Kidney epithelial cell (primary cell): Measurements from ENCODE around the gene SLC22A14. TPM values are rescaled to one million over a fixed set of nuclear protein-coding genes. Genes with fewer than 3 reads are reported as not detected.

ENCODE experiments used
- DNase-seq: peaks from one replicate; pipeline ENCODE4 v3.0.0-alpha.2; 2010; ENCODE audit warnings: low read depth
- H3K27me3 ChIP-seq: 2 replicates; pipeline ENCODE4 v1.6.0; 2011; ENCODE audit warnings: low read length; ENCODE audit not compliant: control insufficient read depth, insufficient read depth
- H3K36me3 ChIP-seq: 2 replicates; pipeline ENCODE4 v1.5.1; 2011; ENCODE audit warnings: low read length; ENCODE audit not compliant: control insufficient read depth, insufficient read depth
- H3K4me3 ChIP-seq: 2 replicates; pipeline ENCODE4 v1.5.1; 2011; ENCODE audit warnings: low read depth, mild to moderate bottlenecking, control low read depth, low read length
- total RNA-seq: library from RNA; depleted of rRNA; stranded (reverse); fragments of >200 nt; gene quantifications from 2 replicates; pipeline ENCODE4 v1.2.3, GENCODE V29; 2015
- TF ChIP-seq, protein P1 (sequence below): IDR thresholded peaks from 2 replicates; pipeline ENCODE4 v1.5.1; 2011; ENCODE audit warnings: mild to moderate bottlenecking, moderate library complexity, low read length, control low read depth, inconsistent platforms; ENCODE audit not compliant: insufficient read depth, poor library complexity, severe bottlenecking

SLC22A14 gene
- total RNA-seq, 1 donor from 2014 or later: 0.58 TPM

DNA sequence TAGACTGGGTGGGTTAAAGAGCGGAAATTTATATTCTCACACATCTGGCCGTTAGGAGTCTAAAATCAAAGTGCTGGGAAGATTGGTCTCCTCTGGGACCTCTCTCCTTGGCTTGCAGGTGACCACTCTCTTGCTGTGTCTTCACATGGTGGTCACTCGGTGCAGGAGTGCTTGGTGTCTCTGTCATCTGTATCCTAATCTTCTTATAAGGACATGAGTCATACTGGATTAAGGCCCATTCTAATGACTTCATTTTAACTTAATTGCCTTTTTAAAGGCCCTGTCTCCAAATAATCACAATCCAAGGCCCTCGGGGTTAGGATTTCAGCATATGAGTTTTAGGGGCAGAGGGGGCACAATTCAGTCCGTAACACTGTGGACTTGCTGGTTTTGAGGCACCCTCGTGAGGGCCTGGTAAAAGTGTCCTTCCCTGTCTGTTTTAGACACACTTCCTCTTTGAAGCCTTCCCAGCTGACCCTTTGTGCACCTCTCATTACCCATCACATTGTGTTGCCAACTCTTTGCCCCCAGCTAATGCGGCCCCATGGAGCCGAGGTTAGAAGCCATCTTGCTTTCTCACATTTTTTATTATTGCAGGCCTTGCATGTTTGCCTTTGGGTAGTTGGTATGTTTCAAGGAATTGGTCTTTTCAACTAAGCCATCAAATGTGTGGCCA is 67.7 kb downstream of the SLC22A14 start:
- Histone ChIP-seq H3K27me3 (no peaks in the 10 kb centered on the region), H3K4me3 (no peak overlapping the region), H3K36me3 (no peaks in the 10 kb centered on the region)
- DNase-seq: no peak
- TF ChIP-seq, protein P1, sequence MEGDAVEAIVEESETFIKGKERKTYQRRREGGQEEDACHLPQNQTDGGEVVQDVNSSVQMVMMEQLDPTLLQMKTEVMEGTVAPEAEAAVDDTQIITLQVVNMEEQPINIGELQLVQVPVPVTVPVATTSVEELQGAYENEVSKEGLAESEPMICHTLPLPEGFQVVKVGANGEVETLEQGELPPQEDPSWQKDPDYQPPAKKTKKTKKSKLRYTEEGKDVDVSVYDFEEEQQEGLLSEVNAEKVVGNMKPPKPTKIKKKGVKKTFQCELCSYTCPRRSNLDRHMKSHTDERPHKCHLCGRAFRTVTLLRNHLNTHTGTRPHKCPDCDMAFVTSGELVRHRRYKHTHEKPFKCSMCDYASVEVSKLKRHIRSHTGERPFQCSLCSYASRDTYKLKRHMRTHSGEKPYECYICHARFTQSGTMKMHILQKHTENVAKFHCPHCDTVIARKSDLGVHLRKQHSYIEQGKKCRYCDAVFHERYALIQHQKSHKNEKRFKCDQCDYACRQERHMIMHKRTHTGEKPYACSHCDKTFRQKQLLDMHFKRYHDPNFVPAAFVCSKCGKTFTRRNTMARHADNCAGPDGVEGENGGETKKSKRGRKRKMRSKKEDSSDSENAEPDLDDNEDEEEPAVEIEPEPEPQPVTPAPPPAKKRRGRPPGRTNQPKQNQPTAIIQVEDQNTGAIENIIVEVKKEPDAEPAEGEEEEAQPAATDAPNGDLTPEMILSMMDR: no peak

DNA sequence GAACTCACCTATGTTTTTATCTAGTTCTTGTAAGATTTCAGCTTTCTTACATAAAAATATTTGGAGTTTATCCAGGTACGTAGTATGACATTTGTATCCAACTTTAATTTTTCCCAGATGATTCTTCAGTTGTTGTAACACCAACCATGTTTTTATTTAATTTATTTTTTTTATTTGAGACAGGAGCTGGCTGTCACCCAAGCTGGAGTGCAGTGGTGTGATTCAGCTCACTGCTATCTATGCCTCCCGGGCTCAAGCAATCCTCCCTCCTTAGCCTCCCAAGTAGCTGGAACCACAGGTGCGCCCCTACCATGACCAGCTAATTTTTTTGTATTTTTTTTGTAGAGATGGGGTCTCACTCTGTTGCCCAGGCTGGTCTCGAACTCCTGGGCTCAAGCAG is 71.1 kb downstream of the SLC22A14 start:
- no peaks in the 10 kb centered on the region for H3K36me3 ChIP-seq
- no peak overlapping the region for H3K4me3 ChIP-seq
- TF ChIP-seq, protein P1: no peak
- no peaks in the 10 kb centered on the region for H3K27me3 ChIP-seq
- no peak for DNase-seq

DNA sequence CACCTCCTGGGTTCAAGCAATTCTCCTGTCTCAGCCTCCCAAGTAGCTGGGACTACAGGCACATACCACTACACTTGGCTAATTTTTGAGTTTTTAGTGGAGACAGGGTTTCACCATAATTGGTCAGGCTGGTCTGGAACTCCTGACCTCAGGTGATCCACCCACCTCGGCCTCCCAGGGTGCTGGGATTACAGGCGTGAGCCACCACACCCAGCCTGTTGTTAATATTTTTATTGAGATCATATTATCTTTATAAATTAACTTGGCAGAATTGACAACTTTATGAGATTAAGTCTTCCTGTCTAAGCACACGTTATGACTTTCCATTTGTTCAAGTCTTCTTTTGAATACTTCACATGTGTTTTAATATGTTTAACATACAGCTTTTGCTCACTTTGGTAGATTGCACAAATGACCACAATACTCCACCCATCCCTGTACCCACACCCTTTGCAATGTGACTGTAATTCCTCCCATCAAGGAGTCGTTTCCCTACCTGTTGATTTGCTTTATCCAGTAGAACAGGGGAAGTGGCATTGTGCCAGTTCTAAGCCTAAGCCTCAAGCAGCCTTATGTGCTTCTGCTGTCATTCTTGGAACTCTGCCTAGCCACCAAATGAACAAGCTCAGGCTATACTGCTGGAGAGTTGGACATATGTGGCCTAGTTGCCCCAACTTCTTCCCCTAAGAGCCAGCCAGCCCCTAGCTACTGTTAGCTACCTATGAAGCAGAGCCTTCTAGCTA is 72.7 kb downstream of the SLC22A14 start:
- Histone ChIP-seq H3K4me3 (no peak overlapping the region), H3K36me3 (no peaks in the 10 kb centered on the region), H3K27me3 (no peaks in the 10 kb centered on the region)
- TF ChIP-seq, protein P1: no peak
- DNase-seq: no peak

DNA sequence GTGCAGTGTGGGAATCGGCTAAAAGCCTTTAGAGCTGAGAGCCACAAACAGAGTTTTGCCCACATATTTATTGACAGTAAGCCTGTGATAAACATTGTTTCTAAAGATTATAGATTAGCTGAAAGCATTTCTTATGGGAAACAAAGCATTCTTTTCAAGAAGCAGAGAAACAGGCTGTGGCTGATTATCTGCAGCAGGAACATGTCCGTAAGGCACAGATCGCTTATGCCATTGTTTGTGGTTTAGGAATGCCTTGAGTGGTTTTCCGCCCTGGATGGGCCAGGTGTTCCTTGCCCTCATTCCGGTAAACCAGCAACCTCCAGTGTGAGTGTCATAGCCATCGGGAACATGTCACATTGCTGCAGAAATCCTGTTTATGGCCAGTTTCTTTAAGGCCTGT is 76.9 kb downstream of the SLC22A14 start:
- no peak for DNase-seq
- TF ChIP-seq, protein P1: no peak
- Histone ChIP-seq H3K36me3 (no peaks in the 10 kb centered on the region), H3K4me3 (no peak overlapping the region), H3K27me3 (no peaks in the 10 kb centered on the region)

DNA sequence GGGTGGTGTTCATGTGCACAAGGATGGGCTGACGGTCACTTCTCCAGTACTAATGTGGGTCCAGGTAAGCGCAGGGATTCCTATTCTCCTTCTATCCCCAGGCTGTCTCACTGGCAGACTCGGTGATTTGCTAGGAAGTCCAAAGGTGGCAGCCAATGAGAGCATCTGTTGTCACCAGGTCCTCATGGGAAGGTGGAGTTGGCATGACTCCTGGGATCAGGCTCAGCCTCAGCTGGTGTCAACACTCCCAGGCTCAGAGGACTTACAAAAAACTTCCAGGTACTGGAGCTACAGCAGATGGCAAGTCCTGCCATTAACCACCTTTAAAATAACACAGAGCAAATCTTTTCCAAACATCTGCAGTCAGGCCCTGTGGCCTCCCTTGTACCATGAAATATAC is 78.3 kb downstream of the SLC22A14 start:
- Histone ChIP-seq H3K4me3 (no peak overlapping the region), H3K27me3 (no peaks in the 10 kb centered on the region), H3K36me3 (no peaks in the 10 kb centered on the region)
- TF ChIP-seq, protein P1: no peak
- no peak for DNase-seq
